Measurements from ENCODE around the gene FHIT.

GRCh38 chr3:60276615-60277014 is 974.6 kb downstream of the FHIT start:
- no peak for TF ChIP-seq EZH2phosphoT487 (IDR thresholded peaks at IDR 0.05; ENCODE audit: insufficient read depth, low read depth)
- TF ChIP-seq EZH2 (IDR thresholded peaks at IDR 0.05; ENCODE audit: insufficient read depth, poor library complexity, severe bottlenecking) = no peak

All from GM23248 (cell line).